ENCODE measurements around the gene TMEM187. TPM values are rescaled to one million over a fixed set of nuclear protein-coding genes. Genes with fewer than 3 reads are reported as not detected.

TMEM187 gene
- total RNA-seq, 1 experiment from 2014 or later, result 10.0 TPM

GRCh38 chrX:153953342-153953830, 19.2 kb upstream of the TMEM187 start:
- DNase-seq (ENCODE audit: extremely low read depth, low read depth), result peak; percentile 61

GRCh38 chrX:153953892-153954557, 18.5 kb upstream of the TMEM187 start:
- no peak for DNase-seq (ENCODE audit: extremely low read depth, low read depth)

GRCh38 chrX:153954558-153955227, 17.9 kb upstream of the TMEM187 start:
- no peak for DNase-seq (ENCODE audit: extremely low read depth, low read depth)

- DNase-seq (ENCODE audit: extremely low read depth, low read depth), result no peak
Measured at GRCh38 chrX:153955228-153955732, 17.3 kb upstream of the TMEM187 start.

- no peak for DNase-seq (ENCODE audit: extremely low read depth, low read depth)
Measured at GRCh38 chrX:153956044-153956907, 16.3 kb upstream of the TMEM187 start.

- no peak for DNase-seq (ENCODE audit: extremely low read depth, low read depth)
Measured at GRCh38 chrX:153957224-153957623, 15.3 kb upstream of the TMEM187 start.

GRCh38 chrX:153958605-153959004, 13.9 kb upstream of the TMEM187 start:
- no peak for DNase-seq (ENCODE audit: extremely low read depth, low read depth)

GRCh38 chrX:153959649-153960048, 12.9 kb upstream of the TMEM187 start:
- DNase-seq (ENCODE audit: extremely low read depth, low read depth), result no peak

- no peak for DNase-seq (ENCODE audit: extremely low read depth, low read depth)
Measured at GRCh38 chrX:153960077-153960476, 12.5 kb upstream of the TMEM187 start.

- DNase-seq (ENCODE audit: extremely low read depth, low read depth), result no peak
Measured at GRCh38 chrX:153960786-153961185, 11.8 kb upstream of the TMEM187 start.

- no peak for DNase-seq (ENCODE audit: extremely low read depth, low read depth)
Measured at GRCh38 chrX:153961292-153961691, 11.3 kb upstream of the TMEM187 start.

- DNase-seq (ENCODE audit: extremely low read depth, low read depth), result no peak
Measured at GRCh38 chrX:153963546-153963945, 9.0 kb upstream of the TMEM187 start.

- no peak for DNase-seq (ENCODE audit: extremely low read depth, low read depth)
Measured at GRCh38 chrX:153964105-153964504, 8.4 kb upstream of the TMEM187 start.

- DNase-seq (ENCODE audit: extremely low read depth, low read depth), result no peak
Measured at GRCh38 chrX:153965406-153965805, 7.1 kb upstream of the TMEM187 start.

GRCh38 chrX:153966283-153966688, 6.3 kb upstream of the TMEM187 start:
- no peak for DNase-seq (ENCODE audit: extremely low read depth, low read depth)

GRCh38 chrX:153966841-153967535, 5.6 kb upstream of the TMEM187 start:
- no peak for DNase-seq (ENCODE audit: extremely low read depth, low read depth)

- no peak for DNase-seq (ENCODE audit: extremely low read depth, low read depth)
Measured at GRCh38 chrX:153967536-153968224, 4.9 kb upstream of the TMEM187 start.

GRCh38 chrX:153968255-153968654, 4.3 kb upstream of the TMEM187 start:
- DNase-seq (ENCODE audit: extremely low read depth, low read depth), result no peak

GRCh38 chrX:153968754-153969124, 3.8 kb upstream of the TMEM187 start:
- no peak for DNase-seq (ENCODE audit: extremely low read depth, low read depth)

Measured in NCI-H460 (cell line).